Ascending aorta (tissue), 2 donors: ENCODE data around the gene TEC. TPM values are rescaled to one million over a fixed set of nuclear protein-coding genes. Genes with fewer than 3 reads are reported as not detected.
"Not testable (repeated sequence)": the region's sequence is repeated elsewhere in the genome, so short reads cannot be mapped to it uniquely, and the experiment has no call there.

Experiments
- DNase-seq, 2 donors: peaks; one replicate each; pipeline ENCODE4 v3.0.0-alpha.2; 2019; ENCODE audit warnings: low spot score in 2 of 2
- H3K27ac ChIP-seq, 2 donors: fragments of 200-600 bp; sonication (generic); one replicate each; pipeline ENCODE4 v1.5.1; 2016 to 2017; ENCODE audit warnings: mild to moderate bottlenecking in 1 of 2
- H3K27me3 ChIP-seq: fragments of 200-600 bp; sonication (generic); one replicate; pipeline ENCODE4 v1.5.1; 2017
- H3K36me3 ChIP-seq, 2 donors: fragments of 200-600 bp; sonication (generic); one replicate each; pipeline ENCODE4 v1.5.1; 2016
- H3K4me1 ChIP-seq, 2 donors: fragments of 200-600 bp; sonication (generic); one replicate each; pipeline ENCODE4 v1.5.1; 2016 to 2017; ENCODE audit warnings: mild to moderate bottlenecking in 1 of 2
- H3K4me3 ChIP-seq, 2 donors: fragments of 200-600 bp; sonication (generic); one replicate each; pipeline ENCODE4 v1.5.1; 2016 to 2017; ENCODE audit warnings: mild to moderate bottlenecking in 1 of 2
- H3K9me3 ChIP-seq, 2 donors: fragments of 200-600 bp; sonication (generic); one replicate each; pipeline ENCODE4 v1.5.1; 2016
- intact Hi-C: fragments of 100-400 bp; cut with DNase I; formaldehyde crosslinking; loops from one replicate; pipeline ENCODE4 v1.15.1; 2023
- total RNA-seq: library from RNA; depleted of rRNA; stranded (reverse); fragments of >200 nt; gene quantifications from one replicate; pipeline ENCODE4 v1.1.0, GENCODE V29; 2016
- TF ChIP-seq, protein P1 (sequence below), 3 experiments: fragments of 200-600 bp in 2 of 3; fragments of 450-650 bp in 1 of 3; sonication (generic) in 2 of 3; IDR thresholded peaks; one replicate each; pipeline ENCODE4 v1.5.1; 2016 to 2019; ENCODE audit warnings: antibody characterized with exemption in 3 of 3, mild to moderate bottlenecking in 1 of 3, moderate library complexity in 1 of 3

Gene TEC
- total RNA-seq, 1 donor from 2014 or later: 4.5 TPM

DNA sequence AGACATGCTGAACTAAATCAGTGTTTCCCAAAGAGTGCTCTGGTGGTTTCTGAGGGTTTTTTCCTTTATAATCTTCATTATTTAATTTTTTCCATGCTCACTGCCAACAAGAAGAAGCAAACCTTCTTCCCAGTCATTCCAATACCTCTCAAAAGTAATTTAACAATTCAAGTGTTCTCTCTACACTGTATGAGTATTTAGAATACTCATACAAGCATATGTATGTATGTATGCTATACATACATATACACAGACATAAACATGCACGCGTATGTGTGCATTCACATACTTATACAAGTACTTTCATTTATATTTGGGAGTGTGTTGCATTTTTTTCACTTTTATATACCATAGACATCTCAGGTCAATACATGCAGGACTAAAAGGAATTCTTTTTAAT, 81.2 kb downstream of the TEC start:
- Histone ChIP-seq H3K9me3 (no peaks in the 10 kb centered on the region), H3K4me3 (no peak overlapping the region), H3K4me1 (no peaks in the 10 kb centered on the region), H3K27me3 (no peaks in the 10 kb centered on the region), H3K36me3 (no peaks in the 10 kb centered on the region), H3K27ac (no peak overlapping the region)
- DNase-seq: no peak
- TF ChIP-seq, protein P1, sequence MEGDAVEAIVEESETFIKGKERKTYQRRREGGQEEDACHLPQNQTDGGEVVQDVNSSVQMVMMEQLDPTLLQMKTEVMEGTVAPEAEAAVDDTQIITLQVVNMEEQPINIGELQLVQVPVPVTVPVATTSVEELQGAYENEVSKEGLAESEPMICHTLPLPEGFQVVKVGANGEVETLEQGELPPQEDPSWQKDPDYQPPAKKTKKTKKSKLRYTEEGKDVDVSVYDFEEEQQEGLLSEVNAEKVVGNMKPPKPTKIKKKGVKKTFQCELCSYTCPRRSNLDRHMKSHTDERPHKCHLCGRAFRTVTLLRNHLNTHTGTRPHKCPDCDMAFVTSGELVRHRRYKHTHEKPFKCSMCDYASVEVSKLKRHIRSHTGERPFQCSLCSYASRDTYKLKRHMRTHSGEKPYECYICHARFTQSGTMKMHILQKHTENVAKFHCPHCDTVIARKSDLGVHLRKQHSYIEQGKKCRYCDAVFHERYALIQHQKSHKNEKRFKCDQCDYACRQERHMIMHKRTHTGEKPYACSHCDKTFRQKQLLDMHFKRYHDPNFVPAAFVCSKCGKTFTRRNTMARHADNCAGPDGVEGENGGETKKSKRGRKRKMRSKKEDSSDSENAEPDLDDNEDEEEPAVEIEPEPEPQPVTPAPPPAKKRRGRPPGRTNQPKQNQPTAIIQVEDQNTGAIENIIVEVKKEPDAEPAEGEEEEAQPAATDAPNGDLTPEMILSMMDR (IDR thresholded peaks at IDR 0.05): no peak
- intact Hi-C loops: no loop called here

DNA sequence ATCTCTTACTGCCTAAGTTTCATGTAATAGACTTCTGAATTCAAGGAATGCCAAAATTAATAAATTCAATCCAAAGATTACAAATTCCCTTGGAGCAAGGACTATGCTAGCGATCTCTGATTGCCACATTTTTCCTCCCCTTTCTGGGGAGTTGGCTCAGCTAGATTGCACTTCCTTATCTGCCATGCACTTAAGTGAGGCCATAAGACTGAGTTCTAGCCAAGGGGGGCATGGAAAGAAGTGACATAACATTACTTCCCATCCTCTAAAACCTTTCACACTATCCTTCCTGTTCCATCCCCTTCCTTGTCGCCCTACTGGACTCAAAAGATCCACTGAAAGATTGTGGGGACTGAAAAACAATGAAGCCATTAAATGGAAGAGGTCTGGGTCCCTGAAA, 81.8 kb downstream of the TEC start:
- intact Hi-C loops: no loop called here
- no peak for DNase-seq

DNA sequence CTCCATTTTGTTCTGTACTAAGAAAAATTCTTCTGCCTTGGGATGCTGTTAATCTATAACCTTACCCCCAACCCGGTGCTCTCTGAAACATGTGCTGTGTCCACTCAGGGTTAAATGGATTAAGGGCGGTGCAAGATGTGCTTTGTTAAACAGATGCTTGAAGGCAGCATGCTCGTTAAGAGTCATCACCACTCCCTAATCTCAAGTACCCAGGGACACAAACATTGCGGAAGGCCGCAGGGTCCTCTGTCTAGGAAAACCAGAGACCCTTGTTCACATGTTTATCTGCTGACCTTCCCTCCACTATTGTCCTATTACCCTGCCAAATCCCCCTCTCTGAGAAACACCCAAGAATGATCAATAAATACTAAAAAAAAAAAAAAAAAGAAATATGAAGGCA, 82.6 kb downstream of the TEC start:
- DNase-seq, intact Hi-C loops, H3K27me3 ChIP-seq, H3K27ac ChIP-seq, H3K4me1 ChIP-seq, H3K9me3 ChIP-seq, H3K4me3 ChIP-seq, H3K36me3 ChIP-seq: not testable (repeated sequence)

More for the DNA sequence above, 81.8 kb downstream of the TEC start:
- TF ChIP-seq, protein P1 (IDR thresholded peaks at IDR 0.05): no peak
- Histone ChIP-seq H3K27me3 (no peaks in the 10 kb centered on the region), H3K4me1 (no peaks in the 10 kb centered on the region), H3K4me3 (no peak overlapping the region), H3K27ac (no peak overlapping the region), H3K36me3 (no peaks in the 10 kb centered on the region), H3K9me3 (no peaks in the 10 kb centered on the region)

DNA sequence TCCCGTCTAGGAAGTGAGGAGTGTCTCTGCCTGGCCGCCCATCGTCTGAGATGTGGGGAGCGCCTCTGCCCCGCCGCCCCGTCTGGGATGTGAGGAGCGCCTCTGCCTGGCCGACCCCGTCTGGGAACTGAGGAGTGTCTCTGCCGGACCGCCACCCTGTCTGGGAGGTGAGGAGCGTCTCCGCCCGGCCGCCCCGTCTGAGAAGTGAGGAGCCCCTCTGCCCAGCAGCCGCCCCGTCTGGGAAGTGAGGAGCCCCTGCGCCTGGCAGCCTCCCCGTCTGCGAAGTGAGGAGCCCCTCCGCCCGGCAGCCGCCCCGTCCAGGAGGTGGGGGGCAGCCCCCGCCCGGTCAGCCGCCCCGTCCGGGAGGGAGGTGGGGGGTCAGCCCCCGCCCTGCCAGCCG, 83.2 kb downstream of the TEC start:
- H3K4me1 ChIP-seq, DNase-seq, H3K9me3 ChIP-seq, H3K4me3 ChIP-seq, H3K27me3 ChIP-seq, H3K36me3 ChIP-seq, intact Hi-C loops, H3K27ac ChIP-seq: not testable (repeated sequence)

DNA sequence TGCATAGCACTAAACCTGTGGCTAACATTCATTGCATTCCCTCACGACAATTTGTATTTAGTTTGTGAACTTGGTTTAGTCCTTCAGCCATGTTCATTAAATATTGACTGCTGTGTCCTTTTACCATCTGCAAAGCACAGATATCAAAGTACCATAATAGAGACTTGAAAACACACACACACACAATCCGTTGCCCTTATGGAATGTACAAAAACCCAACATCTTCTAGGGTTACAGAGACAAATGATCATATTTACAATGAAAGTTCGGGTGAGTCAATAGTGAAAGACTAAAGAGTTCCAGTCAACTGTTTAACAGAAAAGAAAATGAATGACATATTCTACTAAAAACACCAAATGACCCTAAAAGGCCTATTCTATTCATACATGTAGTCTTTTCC, 84.8 kb downstream of the TEC start:
- intact Hi-C loops: no loop called here
- no peak overlapping the region for H3K4me3 ChIP-seq
- TF ChIP-seq, protein P1 (IDR thresholded peaks at IDR 0.05): no peak
- no peak for DNase-seq
- H3K27me3 ChIP-seq: no peaks in the 10 kb centered on the region
- no peaks in the 10 kb centered on the region for H3K9me3 ChIP-seq
- no peaks in the 10 kb centered on the region for H3K36me3 ChIP-seq
- H3K27ac ChIP-seq: no peak overlapping the region
- H3K4me1 ChIP-seq: no peaks in the 10 kb centered on the region

DNA sequence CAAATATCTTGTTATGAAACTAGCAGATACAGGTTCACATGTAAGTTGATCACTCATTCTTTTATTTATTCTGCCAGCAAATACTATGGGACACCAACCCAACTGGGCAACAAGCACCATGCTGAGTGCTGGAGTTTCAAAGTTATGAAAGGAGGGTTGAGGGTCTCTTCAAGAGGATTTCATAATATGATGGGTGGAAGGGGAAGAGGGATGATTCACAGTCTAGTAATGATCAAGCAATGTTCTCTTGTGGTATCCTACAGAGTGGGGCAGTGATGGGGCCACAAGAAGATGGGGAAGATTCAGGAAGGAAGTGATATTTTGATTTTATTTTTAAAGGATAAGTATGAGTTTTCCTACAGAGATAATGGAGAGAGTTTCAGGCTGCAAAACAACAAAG, 89.4 kb downstream of the TEC start:
- intact Hi-C loops: no loop called here

DNA sequence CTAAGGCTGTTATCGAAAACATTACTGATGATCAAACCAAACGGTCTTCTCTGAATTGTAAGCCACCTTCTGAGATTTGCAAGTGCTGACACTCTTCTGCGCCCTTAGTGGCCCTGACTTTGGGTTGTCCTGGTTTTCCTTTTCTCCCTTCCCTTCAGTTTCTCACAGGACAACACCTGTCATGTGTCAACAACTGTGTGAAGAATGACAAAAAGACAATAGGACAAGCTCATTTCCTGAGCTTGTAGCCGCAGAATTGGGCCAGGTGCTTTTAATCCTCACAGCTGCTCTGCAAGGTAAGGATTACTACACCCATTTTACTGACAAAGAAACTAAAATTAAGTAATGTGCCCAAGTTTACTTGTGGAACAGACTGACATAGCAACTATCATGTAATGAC, 90.7 kb downstream of the TEC start:
- Histone ChIP-seq H3K27me3 (no peaks in the 10 kb centered on the region), H3K36me3 (no peaks in the 10 kb centered on the region), H3K9me3 (no peaks in the 10 kb centered on the region), H3K4me1 (no peaks in the 10 kb centered on the region), H3K27ac (no peak overlapping the region), H3K4me3 (no peak overlapping the region)
- TF ChIP-seq, protein P1 (IDR thresholded peaks at IDR 0.05): no peak
- intact Hi-C loops: no loop called here
- no peak for DNase-seq

More for the DNA sequence above, 89.4 kb downstream of the TEC start:
- Histone ChIP-seq H3K27ac (no peak overlapping the region), H3K9me3 (no peaks in the 10 kb centered on the region), H3K4me1 (no peaks in the 10 kb centered on the region), H3K36me3 (no peaks in the 10 kb centered on the region), H3K4me3 (no peak overlapping the region), H3K27me3 (no peaks in the 10 kb centered on the region)
- TF ChIP-seq, protein P1 (IDR thresholded peaks at IDR 0.05): no peak
- DNase-seq: no peak
